PC-9 (cell line): ENCODE results near the gene DYNLL2. TPM values are rescaled to one million over a fixed set of nuclear protein-coding genes. Genes with fewer than 3 reads are reported as not detected.
"Not testable (repeated sequence)": the region's sequence is repeated elsewhere in the genome, so short reads cannot be mapped to it uniquely, and the experiment has no call there.

Source experiments
- BruUV-seq: library from RNA; stranded (reverse); fragments of 400-500 nt; replicated peaks from 2 replicates; lab custom pipeline; 2021; lab: Mats Ljungman, UMichigan
- CTCF ChIA-PET: fragments of 300-600 bp; sonication (Branson Sonifier 250); formaldehyde crosslinking; loops from one replicate; lab custom pipeline; 2022; ENCODE audit warnings: antibody characterized with exemption; lab: Charles Lee
- POLR2A ChIA-PET: fragments of 300-600 bp; sonication (Branson Sonifier 250); formaldehyde crosslinking; loops from one replicate; lab custom pipeline; 2022; ENCODE audit warnings: antibody characterized with exemption; ENCODE audit not compliant: unreplicated experiment; lab: Charles Lee
- DNase-seq, 2 experiments: peaks; one replicate each; pipeline versions ENCODE4 v3.0.0 to v3.0.0-alpha.2; 2015 to 2022; ENCODE audit warnings: mixed read lengths in 1 of 2
- H2AFZ ChIP-seq: fragments of 200-600 bp; sonication (generic); 2 replicates; pipeline ENCODE4 v1.8.1; 2017; ENCODE audit warnings: antibody characterized with exemption
- H3F3A ChIP-seq: fragments of 200-600 bp; sonication (generic); 2 replicates; pipeline ENCODE4 v1.8.1; 2017; ENCODE audit warnings: antibody characterized with exemption, mild to moderate bottlenecking, low read depth; ENCODE audit not compliant: insufficient read depth
- H3K27ac ChIP-seq: fragments of 200-600 bp; sonication (generic); 2 replicates; pipeline ENCODE4 v1.6.1; 2016; ENCODE audit warnings: mixed run types
- H3K27me3 ChIP-seq: fragments of 200-600 bp; sonication (generic); 2 replicates; pipeline ENCODE4 v1.6.1; 2016; ENCODE audit warnings: low read depth, mixed run types; ENCODE audit not compliant: insufficient read depth
- H3K36me3 ChIP-seq: fragments of 200-600 bp; sonication (generic); 2 replicates; pipeline ENCODE4 v1.6.1; 2016; ENCODE audit warnings: low read depth, mixed run types
- H3K4me1 ChIP-seq: fragments of 200-600 bp; sonication (generic); replicated peaks from 2 replicates; pipeline ENCODE4 v1.6.1; 2016; ENCODE audit warnings: mixed run types; ENCODE audit not compliant: insufficient read depth
- H3K4me2 ChIP-seq: fragments of 200-600 bp; sonication (generic); 2 replicates; pipeline ENCODE4 v1.6.1; 2017; ENCODE audit warnings: mixed run types
- H3K4me3 ChIP-seq: fragments of 200-600 bp; sonication (generic); 2 replicates; pipeline ENCODE4 v1.6.1; 2016; ENCODE audit warnings: mixed run types
- H3K79me2 ChIP-seq: fragments of 200-600 bp; sonication (generic); 2 replicates; pipeline ENCODE4 v1.6.1; 2017; ENCODE audit warnings: low read depth, mixed run types
- H3K9me2 ChIP-seq: fragments of 200-600 bp; sonication (generic); 2 replicates; pipeline ENCODE4 v1.8.1; 2017; ENCODE audit warnings: mild to moderate bottlenecking; ENCODE audit not compliant: insufficient read depth
- H3K9me3 ChIP-seq: fragments of 200-600 bp; sonication (generic); 2 replicates; pipeline ENCODE4 v1.8.1; 2016; ENCODE audit warnings: low read depth; ENCODE audit not compliant: insufficient read depth
- H4K20me1 ChIP-seq: fragments of 200-600 bp; sonication (generic); 2 replicates; pipeline ENCODE4 v1.8.1; 2017; ENCODE audit not compliant: insufficient read depth
- CTCF ChIP-seq: fragments of 200-600 bp; sonication (generic); conservative IDR thresholded peaks from 2 replicates; pipeline ENCODE4 v1.6.1; 2017; ENCODE audit warnings: mixed run types, antibody characterized with exemption, mild to moderate bottlenecking, moderate library complexity
- EZH2 ChIP-seq: fragments of 200-600 bp; sonication (generic); IDR thresholded peaks from 2 replicates; pipeline ENCODE4 v1.8.0; 2017; ENCODE audit warnings: antibody characterized with exemption, low read depth
- intact Hi-C: fragments of 100-400 bp; cut with micrococcal nuclease; formaldehyde crosslinking; loops from one replicate; pipeline ENCODE4 v1.10.0; 2022; ENCODE audit not compliant: unreplicated experiment
- total RNA-seq: library from RNA; stranded (reverse); gene quantifications from 2 replicates; pipeline ENCODE4 v1.2.3, GENCODE V29; 2021

The DYNLL2 gene
- total RNA-seq, 1 experiment from 2014 or later = 36.2 TPM

- intact Hi-C loops = no loop called here
- Histone ChIP-seq H2AFZ (no peak overlapping the region), H3F3A (no peaks in the 10 kb centered on the region), H3K27me3 (no peaks in the 10 kb centered on the region), H4K20me1 (no peaks in the 10 kb centered on the region), H3K9me2 (no peaks in the 10 kb centered on the region), H3K9me3 (no peaks in the 10 kb centered on the region; the same call in 1 of the 2 replicates), H3K27ac (no peak overlapping the region), H3K4me1 (no peaks in the 10 kb centered on the region), H3K36me3 (no peaks in the 10 kb centered on the region), H3K4me3 (no peak overlapping the region), H3K79me2 (no peaks in the 10 kb centered on the region), H3K4me2 (no peak overlapping the region)
- CTCF ChIA-PET = no interaction called here
- no peak for DNase-seq
- no TSS peak for BruUV-seq
- POLR2A ChIA-PET = no interaction called here
- no peak for TF ChIP-seq EZH2
- TF ChIP-seq CTCF = no peak
These were observed 42.1 kb upstream of the DYNLL2 start for GRCh38 chr17:58041161-58041560.

- ChIA-PET POLR2A (no interaction called here), CTCF (no interaction called here)
- no peak for TF ChIP-seq EZH2
- TF ChIP-seq CTCF = no peak
- Histone ChIP-seq H3K9me3 (no peaks in the 10 kb centered on the region; the same call in 1 of the 2 replicates), H3K27ac (no peak overlapping the region), H3K27me3 (no peaks in the 10 kb centered on the region), H3K79me2 (no peaks in the 10 kb centered on the region), H3K4me2 (no peak overlapping the region), H2AFZ (no peak overlapping the region), H4K20me1 (no peaks in the 10 kb centered on the region), H3K4me1 (no peaks in the 10 kb centered on the region), H3F3A (no peaks in the 10 kb centered on the region), H3K9me2 (no peaks in the 10 kb centered on the region), H3K4me3 (no peak overlapping the region), H3K36me3 (no peaks in the 10 kb centered on the region)
- no peak for DNase-seq
- BruUV-seq = no TSS peak
- intact Hi-C loops = no loop called here
These were observed 39.7 kb upstream of the DYNLL2 start for GRCh38 chr17:58043221-58044181.

GRCh38 chr17:58044256-58044655, 39.0 kb upstream of the DYNLL2 start:
- H3K4me2 ChIP-seq, H3K9me3 ChIP-seq, intact Hi-C loops, DNase-seq, H3K9me2 ChIP-seq, BruUV-seq, CTCF ChIA-PET, H3K27me3 ChIP-seq, H3K27ac ChIP-seq, POLR2A ChIA-PET, H3F3A ChIP-seq, H3K36me3 ChIP-seq, H3K4me1 ChIP-seq, H2AFZ ChIP-seq, H4K20me1 ChIP-seq, H3K4me3 ChIP-seq, H3K79me2 ChIP-seq: not testable (repeated sequence)
